HL-60 (cell line): ENCODE results near the gene ZDHHC17.
A peak's percentile ranks its signal among the peaks of the same experiment; 100 is the strongest.

Experiments used
- DNase-seq, 2 experiments: peaks; one replicate each; pipeline ENCODE4 v3.0.0-alpha.2; 2010 to 2020; ENCODE audit warnings: low read depth in 1 of 2, low spot score in 1 of 2
- H3K27ac ChIP-seq: fragments of 250-450 bp; sonication (Bioruptor Pico); replicated peaks from 2 replicates; pipeline ENCODE4 v1.5.1; 2020; ENCODE audit warnings: mild to moderate bottlenecking, moderate library complexity
- H3K27me3 ChIP-seq: fragments of 250-450 bp; sonication (Bioruptor Pico); 2 replicates; pipeline ENCODE4 v1.5.1; 2021; ENCODE audit warnings: mild to moderate bottlenecking, moderate library complexity; ENCODE audit not compliant: insufficient read depth, poor library complexity, severe bottlenecking
- H3K4me3 ChIP-seq: replicated peaks from 2 replicates; pipeline ENCODE4 v1.5.1; 2011; ENCODE audit warnings: mild to moderate bottlenecking, control low read depth, low read length; ENCODE audit not compliant: insufficient read depth
- GABPA ChIP-seq: IDR thresholded peaks from 2 replicates; pipeline ENCODE4 v1.6.1; 2012; ENCODE audit warnings: low read depth
- POLR2AphosphoS5 ChIP-seq: IDR thresholded peaks from 2 replicates; pipeline ENCODE4 v1.6.1; 2012; ENCODE audit warnings: low read depth
- REST ChIP-seq: IDR thresholded peaks from 2 replicates; pipeline ENCODE4 v1.6.1; 2012; ENCODE audit warnings: low read depth; ENCODE audit not compliant: insufficient replicate concordance
- SPI1 ChIP-seq: IDR thresholded peaks from 2 replicates; pipeline ENCODE4 v1.6.1; 2012; ENCODE audit warnings: low read depth, mild to moderate bottlenecking, borderline replicate concordance
- TF ChIP-seq, protein P1 (sequence below): IDR thresholded peaks from one replicate; pipeline ENCODE4 v1.5.1; 2011; ENCODE audit warnings: low read length, control low read depth, inconsistent platforms; ENCODE audit not compliant: insufficient read depth

ZDHHC17 gene

GRCh38 chr12:76757694-76758093 lies 6.2 kb upstream of the ZDHHC17 start:
- TF ChIP-seq POLR2AphosphoS5 (no peak), SPI1 (no peak), GABPA (no peak), REST (no peak)
- TF ChIP-seq, protein P1, sequence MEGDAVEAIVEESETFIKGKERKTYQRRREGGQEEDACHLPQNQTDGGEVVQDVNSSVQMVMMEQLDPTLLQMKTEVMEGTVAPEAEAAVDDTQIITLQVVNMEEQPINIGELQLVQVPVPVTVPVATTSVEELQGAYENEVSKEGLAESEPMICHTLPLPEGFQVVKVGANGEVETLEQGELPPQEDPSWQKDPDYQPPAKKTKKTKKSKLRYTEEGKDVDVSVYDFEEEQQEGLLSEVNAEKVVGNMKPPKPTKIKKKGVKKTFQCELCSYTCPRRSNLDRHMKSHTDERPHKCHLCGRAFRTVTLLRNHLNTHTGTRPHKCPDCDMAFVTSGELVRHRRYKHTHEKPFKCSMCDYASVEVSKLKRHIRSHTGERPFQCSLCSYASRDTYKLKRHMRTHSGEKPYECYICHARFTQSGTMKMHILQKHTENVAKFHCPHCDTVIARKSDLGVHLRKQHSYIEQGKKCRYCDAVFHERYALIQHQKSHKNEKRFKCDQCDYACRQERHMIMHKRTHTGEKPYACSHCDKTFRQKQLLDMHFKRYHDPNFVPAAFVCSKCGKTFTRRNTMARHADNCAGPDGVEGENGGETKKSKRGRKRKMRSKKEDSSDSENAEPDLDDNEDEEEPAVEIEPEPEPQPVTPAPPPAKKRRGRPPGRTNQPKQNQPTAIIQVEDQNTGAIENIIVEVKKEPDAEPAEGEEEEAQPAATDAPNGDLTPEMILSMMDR, result no peak
- no peak overlapping the region for H3K27ac ChIP-seq
- H3K4me3 ChIP-seq, result no peak overlapping the region
- H3K27me3 ChIP-seq, result no peaks in the 10 kb centered on the region
- DNase-seq, result no peak

- Histone ChIP-seq H3K4me3 (no peak overlapping the region), H3K27ac (peak overlapping the region; percentile 96)
- DNase-seq, result no peak
Measured at GRCh38 chr12:76762601-76762980, 1.3 kb upstream of the ZDHHC17 start.

GRCh38 chr12:76764856-76765255 lies 941 bp downstream of the ZDHHC17 start:
- DNase-seq, result no peak
- H3K27ac ChIP-seq, result peak overlapping the region; percentile 96
- no peak for TF ChIP-seq SPI1
- H3K27me3 ChIP-seq, result no peaks in the 10 kb centered on the region
- peak overlapping the region; percentile 65 for H3K4me3 ChIP-seq

More at GRCh38 chr12:76762601-76762980, 1.3 kb upstream of the ZDHHC17 start:
- TF ChIP-seq SPI1 (no peak), GABPA (no peak), POLR2AphosphoS5 (no peak)
- TF ChIP-seq, protein P1, result no peak
- no peaks in the 10 kb centered on the region for H3K27me3 ChIP-seq

DNA sequence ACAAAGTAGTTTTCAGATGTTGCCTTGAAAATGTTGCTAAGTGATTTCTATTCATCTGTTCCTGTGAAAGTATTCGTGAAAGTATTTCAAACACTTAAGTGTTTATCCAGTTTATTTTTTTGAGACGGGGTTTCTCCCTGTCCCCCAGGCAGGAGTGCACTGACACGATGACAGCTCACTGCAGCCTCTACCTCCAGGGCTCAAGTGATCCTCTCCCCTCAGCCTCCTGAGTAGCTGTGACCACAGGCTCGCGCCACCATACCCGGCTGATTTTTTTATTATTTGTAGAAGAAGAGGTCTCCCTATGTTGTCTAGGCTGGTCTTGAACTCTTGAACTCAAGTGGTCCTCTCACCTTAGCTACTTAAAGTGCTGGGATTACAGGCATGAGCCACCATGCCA lies 1.7 kb downstream of the ZDHHC17 start:
- no peak for DNase-seq
- Histone ChIP-seq H3K4me3 (no peak overlapping the region; the same call in 1 of the 2 replicates), H3K27ac (no peak overlapping the region; the same call in 1 of the 2 replicates)

More for the DNA sequence above, 1.7 kb downstream of the ZDHHC17 start:
- TF ChIP-seq POLR2AphosphoS5 (no peak), GABPA (no peak), SPI1 (no peak), REST (no peak)
- TF ChIP-seq, protein P1, result no peak
- H3K27me3 ChIP-seq, result no peaks in the 10 kb centered on the region
